HG03378 (cell line): Measurements from ENCODE around the gene ADCY5.
"Not testable (repeated sequence)": the region's sequence is repeated elsewhere in the genome, so short reads cannot be mapped to it uniquely, and the experiment has no call there.

Experiments
- ATAC-seq: cut with Tn5 transposase; IDR thresholded peaks from one replicate; pipeline ENCODE4 v1.9.1; 2021; ENCODE audit warnings: mild to moderate bottlenecking, moderate library complexity; ENCODE audit not compliant: unreplicated experiment

Gene ADCY5

GRCh38 chr3:123448536-123449101, at the start of gene ADCY5:
TSS of gene ADCY5 (minus strand) at chr3:123449090. CDS start at chr3:123448545, 545 bp downstream.
- no peak for ATAC-seq

GRCh38 chr3:123493912-123494311, 45.0 kb upstream of the ADCY5 start:
- no peak for ATAC-seq

- no peak for ATAC-seq
These were observed 43.2 kb upstream of the ADCY5 start for GRCh38 chr3:123491966-123492587.

- no peak for ATAC-seq
These were observed 40.6 kb upstream of the ADCY5 start for GRCh38 chr3:123489400-123490004.

- no peak for ATAC-seq
These were observed 39.9 kb upstream of the ADCY5 start for GRCh38 chr3:123488645-123489347.

GRCh38 chr3:123487063-123487462, 38.2 kb upstream of the ADCY5 start:
- not testable (repeated sequence) for ATAC-seq

- ATAC-seq: no peak
These were observed 37.6 kb upstream of the ADCY5 start for GRCh38 chr3:123486460-123486859.

- no peak for ATAC-seq
These were observed 36.7 kb upstream of the ADCY5 start for GRCh38 chr3:123485551-123485950.

- no peak for ATAC-seq
These were observed 34.3 kb upstream of the ADCY5 start for GRCh38 chr3:123483146-123483545.

GRCh38 chr3:123481722-123482457, 33.0 kb upstream of the ADCY5 start:
- no peak for ATAC-seq

- no peak for ATAC-seq
These were observed 32.2 kb upstream of the ADCY5 start for GRCh38 chr3:123481071-123481470.

- peak; percentile 75 for ATAC-seq
These were observed 31.5 kb upstream of the ADCY5 start for GRCh38 chr3:123480428-123480827.

GRCh38 chr3:123479891-123480290, 31.0 kb upstream of the ADCY5 start:
- no peak for ATAC-seq

- no peak for ATAC-seq
These were observed 29.4 kb upstream of the ADCY5 start for GRCh38 chr3:123478314-123478713.

- no peak for ATAC-seq
These were observed 28.3 kb upstream of the ADCY5 start for GRCh38 chr3:123476967-123477750.

GRCh38 chr3:123475786-123476185, 26.9 kb upstream of the ADCY5 start:
- no peak for ATAC-seq

- no peak for ATAC-seq
These were observed 22.2 kb upstream of the ADCY5 start for GRCh38 chr3:123471106-123471505.

GRCh38 chr3:123469323-123469995, 20.6 kb upstream of the ADCY5 start:
- no peak for ATAC-seq

GRCh38 chr3:123467046-123467445, 18.2 kb upstream of the ADCY5 start:
- no peak for ATAC-seq

- no peak for ATAC-seq
These were observed 15.3 kb upstream of the ADCY5 start for GRCh38 chr3:123464211-123464610.
